Activated CD4-positive, alpha-beta T cell treated with anti-CD3 and anti-CD28 coated beads for 48 hours (primary cell): Measurements from ENCODE around the gene NR2F1-AS1.

Experiments
- DNase-seq: peaks from one replicate; pipeline ENCODE4 v3.0.0-alpha.2; 2020

The NR2F1-AS1 gene

GRCh38 chr5:93371893-93372292 is 209.1 kb downstream of the NR2F1-AS1 start:
- DNase-seq = no peak

GRCh38 chr5:93364378-93364777 is 216.6 kb downstream of the NR2F1-AS1 start:
- DNase-seq = no peak

- DNase-seq = no peak
Observed at GRCh38 chr5:93360436-93361088, 220.5 kb downstream of the NR2F1-AS1 start.

GRCh38 chr5:93359960-93360305 is 221.1 kb downstream of the NR2F1-AS1 start:
- DNase-seq = no peak
